Sigmoid colon (tissue), 4 donors: ENCODE measurements around the gene VIPR2.

Experiments
- EP300 ChIP-seq, 4 donors: sonication (generic); formaldehyde crosslinking; IDR thresholded peaks; one replicate each; pipeline ENCODE4 v1.6.1; 2017; ENCODE audit warnings: antibody characterized with exemption in 4 of 4
- POLR2A ChIP-seq, 2 donors: fragments of 450-650 bp; IDR thresholded peaks; one replicate each; pipeline ENCODE4 v1.6.1; 2016; ENCODE audit warnings: antibody characterized with exemption in 2 of 2, mild to moderate bottlenecking in 2 of 2, moderate library complexity in 2 of 2
- TF ChIP-seq, protein P1 (sequence below), 4 experiments: fragments of 450-650 bp in 3 of 4; fragments of 200-600 bp in 1 of 4; IDR thresholded peaks; one replicate each; pipeline ENCODE4 v1.5.1; 2016 to 2019; ENCODE audit warnings: antibody characterized with exemption in 4 of 4, mild to moderate bottlenecking in 3 of 4, moderate library complexity in 2 of 4

- TF ChIP-seq POLR2A (IDR thresholded peaks at IDR 0.05): no peak
- TF ChIP-seq, protein P1, sequence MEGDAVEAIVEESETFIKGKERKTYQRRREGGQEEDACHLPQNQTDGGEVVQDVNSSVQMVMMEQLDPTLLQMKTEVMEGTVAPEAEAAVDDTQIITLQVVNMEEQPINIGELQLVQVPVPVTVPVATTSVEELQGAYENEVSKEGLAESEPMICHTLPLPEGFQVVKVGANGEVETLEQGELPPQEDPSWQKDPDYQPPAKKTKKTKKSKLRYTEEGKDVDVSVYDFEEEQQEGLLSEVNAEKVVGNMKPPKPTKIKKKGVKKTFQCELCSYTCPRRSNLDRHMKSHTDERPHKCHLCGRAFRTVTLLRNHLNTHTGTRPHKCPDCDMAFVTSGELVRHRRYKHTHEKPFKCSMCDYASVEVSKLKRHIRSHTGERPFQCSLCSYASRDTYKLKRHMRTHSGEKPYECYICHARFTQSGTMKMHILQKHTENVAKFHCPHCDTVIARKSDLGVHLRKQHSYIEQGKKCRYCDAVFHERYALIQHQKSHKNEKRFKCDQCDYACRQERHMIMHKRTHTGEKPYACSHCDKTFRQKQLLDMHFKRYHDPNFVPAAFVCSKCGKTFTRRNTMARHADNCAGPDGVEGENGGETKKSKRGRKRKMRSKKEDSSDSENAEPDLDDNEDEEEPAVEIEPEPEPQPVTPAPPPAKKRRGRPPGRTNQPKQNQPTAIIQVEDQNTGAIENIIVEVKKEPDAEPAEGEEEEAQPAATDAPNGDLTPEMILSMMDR (IDR thresholded peaks at IDR 0.05): no peak
- TF ChIP-seq EP300 (IDR thresholded peaks at IDR 0.05): no peak
Measured at GRCh38 chr7:159038066-159038465, 106.6 kb downstream of the VIPR2 start.
